Sciatic nerve (tissue), 2 donors: ENCODE results near the gene DHFR2. TPM values are rescaled to one million over a fixed set of nuclear protein-coding genes. Genes with fewer than 3 reads are reported as not detected.

Experiments used
- ATAC-seq: fragments of 200-7000 bp; cut with Tn5 transposase; one replicate; pipeline ENCODE4 v1.9.1; 2020; ENCODE audit warnings: mild to moderate bottlenecking, moderate library complexity
- DNase-seq: peaks from one replicate; pipeline ENCODE4 v3.0.0-alpha.2; 2020; ENCODE audit warnings: low spot score
- intact Hi-C: fragments of 100-400 bp; cut with DNase I; formaldehyde crosslinking; loops from one replicate; pipeline ENCODE4 v1.14.2; 2022
- total RNA-seq: library from RNA; stranded (reverse); fragmentation: NEBNext Ultra II Directional; extraction: Animal tissue kit (Norgen Biotek cat#: 25700); gene quantifications from one replicate; pipeline ENCODE4 v1.2.1, GENCODE V29; 2021
- donor health status: DM: no; HTN: no; CAD: no.
- donor health status: DM: no; HTN: no; CAD: no.

The DHFR2 gene
- total RNA-seq, 1 donor from 2014 or later: 11.5 TPM

DNA sequence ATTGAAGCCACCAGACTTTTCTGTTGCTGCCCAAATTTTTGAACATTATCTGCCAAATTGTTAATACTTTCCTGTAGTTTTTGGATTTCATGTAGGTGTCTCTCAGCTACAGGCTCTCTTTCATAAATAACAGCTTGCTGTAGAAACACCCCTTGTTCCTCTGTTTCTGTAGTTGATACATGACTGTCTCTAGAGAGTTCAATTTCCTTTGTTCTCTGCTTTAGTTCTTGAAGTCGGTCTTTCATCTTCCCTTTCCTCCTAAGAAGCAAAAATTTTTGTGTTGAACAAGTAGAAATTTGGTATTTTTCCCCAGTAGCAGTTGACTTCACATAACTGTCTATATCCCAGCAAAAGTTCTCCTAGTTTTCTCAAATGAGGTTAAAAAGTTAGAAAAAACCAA, 47.7 kb downstream of the DHFR2 start:
- no peak for DNase-seq
- intact Hi-C loops: no loop called here
- no peak for ATAC-seq

DNA sequence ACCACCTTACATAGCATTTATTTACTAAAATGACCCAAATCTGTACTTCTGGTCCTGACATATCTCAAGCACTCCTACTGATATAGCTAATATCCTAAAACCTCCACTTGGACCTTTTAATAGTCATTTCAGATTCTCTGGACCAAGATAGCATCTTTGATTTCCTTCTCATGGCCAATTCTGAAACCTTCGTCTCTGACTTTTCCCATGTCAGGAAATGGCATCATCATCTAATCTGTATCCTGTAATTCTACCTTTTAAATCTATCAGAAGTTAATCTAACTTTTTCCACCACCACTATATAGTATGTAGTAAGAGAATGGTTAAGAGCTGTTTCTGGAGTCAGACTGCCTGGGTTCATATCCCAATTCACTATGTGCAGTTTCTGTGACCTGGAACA, 50.5 kb downstream of the DHFR2 start:
- no peak for DNase-seq
- intact Hi-C loops: no loop called here
- no peak for ATAC-seq

DNA sequence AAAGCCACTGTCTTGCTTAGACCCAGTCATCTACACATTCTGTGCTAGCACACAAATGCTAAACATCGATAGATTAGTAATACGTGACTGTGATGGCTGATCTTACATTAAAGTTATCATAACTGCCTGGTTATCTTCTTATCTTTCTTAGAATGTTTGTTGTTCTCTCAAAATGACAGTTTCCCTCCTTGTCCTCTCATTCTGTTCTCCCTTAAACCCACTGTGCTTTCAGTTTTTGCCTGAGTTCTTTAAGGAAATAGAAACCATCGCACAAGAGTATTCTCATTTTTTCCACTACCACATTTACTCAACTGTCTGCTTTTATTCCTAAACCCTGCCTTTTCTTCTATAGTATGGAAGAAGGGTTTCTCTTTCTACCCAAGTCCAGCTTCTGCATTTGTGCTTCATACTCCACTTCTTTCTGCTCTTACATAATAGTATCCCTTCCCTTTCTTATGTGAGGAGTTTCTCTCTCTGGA, 51.4 kb downstream of the DHFR2 start:
- no peak for ATAC-seq
- no peak for DNase-seq
- intact Hi-C loops: no loop called here

DNA sequence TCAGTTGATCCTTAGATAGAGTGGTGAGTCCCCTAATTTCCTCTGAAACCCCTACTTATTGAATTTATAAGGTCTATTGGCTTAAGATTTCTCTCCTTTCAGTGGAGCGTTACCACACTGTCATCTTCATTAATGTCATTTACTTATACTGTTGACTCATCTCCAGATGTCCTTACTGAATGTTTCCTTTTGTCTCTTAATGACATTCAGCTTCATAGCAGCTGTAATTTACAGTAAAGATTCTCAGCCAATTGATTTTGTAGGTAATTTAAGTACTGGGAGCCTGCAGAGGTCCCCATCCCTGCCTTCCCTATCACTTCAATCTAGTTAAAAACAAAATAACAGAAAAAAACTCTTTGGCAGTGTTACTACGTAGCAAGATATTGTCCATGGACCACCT, 53.1 kb downstream of the DHFR2 start:
- no peak for ATAC-seq
- intact Hi-C loops: no loop called here
- DNase-seq: no peak

DNA sequence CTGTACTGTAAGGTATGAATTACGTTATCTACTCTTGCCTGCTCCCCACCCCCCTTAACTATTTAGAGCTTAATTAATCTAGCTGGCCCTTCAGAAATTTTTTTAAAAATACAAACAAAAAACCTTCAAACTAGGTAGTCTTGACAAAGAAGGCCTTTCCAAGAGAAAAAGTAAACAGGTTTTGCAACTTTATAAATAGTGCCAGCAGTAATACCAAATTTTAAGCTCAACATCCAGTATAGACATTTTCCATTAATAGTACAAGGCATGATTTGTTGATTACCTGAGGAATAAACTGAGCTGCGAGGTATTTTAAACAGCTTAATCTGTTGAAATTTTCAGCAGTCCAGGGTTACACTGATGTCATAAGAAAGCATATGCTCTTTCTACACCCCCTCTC, 54.5 kb downstream of the DHFR2 start:
- ATAC-seq (no peak), DNase-seq (no peak)
- intact Hi-C loops: no loop called here

Other genes starting within 250 kb of the DHFR2 start
- gene PROS1, start 89.0 kb downstream of the DHFR2 start, total RNA-seq: 261 TPM
- gene ARL13B, start 82.8 kb downstream of the DHFR2 start, total RNA-seq: 29.7 TPM
- gene STX19, start 34.3 kb downstream of the DHFR2 start, total RNA-seq: 0.31 TPM
- gene NSUN3, start 145 bp upstream of the DHFR2 start, total RNA-seq: 14.0 TPM